ENCODE measurements around the gene CGREF1. TPM values are rescaled to one million over a fixed set of nuclear protein-coding genes. Genes with fewer than 3 reads are reported as not detected.

CGREF1 gene
- total RNA-seq, 1 experiment from 2014 or later, result 4.0 TPM

DNA sequence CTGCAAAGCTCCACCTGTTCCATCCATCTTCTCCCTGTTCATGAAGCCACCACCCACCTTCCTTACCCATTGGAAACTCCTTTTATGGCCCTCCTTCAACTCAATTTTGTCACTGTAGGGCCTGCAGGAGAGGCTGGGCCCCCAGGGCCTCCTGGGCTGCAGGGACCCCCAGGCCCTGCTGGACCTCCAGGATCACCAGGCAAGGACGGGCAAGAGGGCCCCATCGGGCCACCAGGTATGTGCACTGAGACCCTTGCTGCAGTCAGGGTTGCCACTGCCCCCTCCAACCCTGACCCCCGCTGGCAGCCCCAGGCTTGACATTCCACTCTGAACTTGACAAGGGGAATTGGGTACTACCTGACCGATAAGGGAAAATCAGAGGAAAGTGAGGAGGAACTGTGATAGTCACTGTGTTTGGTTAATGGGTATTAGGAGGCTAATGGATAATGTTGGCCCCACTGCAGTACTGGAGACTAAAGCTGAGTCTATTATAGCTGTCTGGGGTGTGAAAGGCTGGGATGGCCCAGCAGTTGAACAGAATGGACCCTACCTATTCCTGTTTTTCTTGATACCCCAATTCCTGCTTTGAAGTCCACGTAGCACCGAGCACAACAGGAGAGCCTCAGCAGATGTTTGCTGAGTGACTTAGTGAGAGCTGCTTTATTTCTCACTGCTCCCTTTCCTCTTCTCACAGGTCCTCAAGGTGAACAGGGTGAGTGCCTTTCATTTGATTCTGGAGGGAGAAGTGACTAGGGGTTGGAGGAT lies 34.4 kb downstream of the CGREF1 start:
- no peaks in the 10 kb centered on the region for H3K9me3 ChIP-seq (ENCODE audit: control insufficient read depth in 1 of 2, insufficient read depth in 1 of 2, low read depth in 1 of 2, low read length in 2 of 2)
- RAD21 ChIA-PET (ENCODE audit: low non-redundant PET in 1 of 2, low total read pairs in 2 of 2, uncharacterized antibody in 2 of 2, unreplicated experiment in 2 of 2), result no interaction called here
- TF ChIP-seq CEBPB (IDR thresholded peaks at IDR 0.05; ENCODE audit: low read depth), result no peak
- TF ChIP-seq SP1 (IDR thresholded peaks at IDR 0.05; ENCODE audit: low read depth), result no peak
- no peak for TF ChIP-seq TCF7L2 (IDR thresholded peaks at IDR 0.05; ENCODE audit: borderline replicate concordance, extremely low read depth, insufficient read depth, insufficient read length)
- no peak for TF ChIP-seq RAD21 (IDR thresholded peaks at IDR 0.05; ENCODE audit: low read depth)
- no peak for TF ChIP-seq SIN3A (IDR thresholded peaks at IDR 0.05; ENCODE audit: low read depth)
- no peak for TF ChIP-seq POLR2AphosphoS5 (IDR thresholded peaks at IDR 0.05; ENCODE audit: low read depth, low read length)
- no peak for TF ChIP-seq CTCF (IDR thresholded peaks at IDR 0.05 in 2 of 3, conservative IDR thresholded peaks at IDR 0.05 in 1 of 3; ENCODE audit: borderline replicate concordance in 1 of 3, insufficient read depth in 1 of 3, low read depth in 2 of 3, low read length in 2 of 3)
- no peak for TF ChIP-seq EZH2phosphoT487 (IDR thresholded peaks at IDR 0.05; ENCODE audit: borderline replicate concordance)
- TF ChIP-seq POLR2A (IDR thresholded peaks at IDR 0.05; ENCODE audit: borderline replicate concordance, extremely low read depth, insufficient read depth, insufficient read length), result no peak
- TF ChIP-seq, protein P1, sequence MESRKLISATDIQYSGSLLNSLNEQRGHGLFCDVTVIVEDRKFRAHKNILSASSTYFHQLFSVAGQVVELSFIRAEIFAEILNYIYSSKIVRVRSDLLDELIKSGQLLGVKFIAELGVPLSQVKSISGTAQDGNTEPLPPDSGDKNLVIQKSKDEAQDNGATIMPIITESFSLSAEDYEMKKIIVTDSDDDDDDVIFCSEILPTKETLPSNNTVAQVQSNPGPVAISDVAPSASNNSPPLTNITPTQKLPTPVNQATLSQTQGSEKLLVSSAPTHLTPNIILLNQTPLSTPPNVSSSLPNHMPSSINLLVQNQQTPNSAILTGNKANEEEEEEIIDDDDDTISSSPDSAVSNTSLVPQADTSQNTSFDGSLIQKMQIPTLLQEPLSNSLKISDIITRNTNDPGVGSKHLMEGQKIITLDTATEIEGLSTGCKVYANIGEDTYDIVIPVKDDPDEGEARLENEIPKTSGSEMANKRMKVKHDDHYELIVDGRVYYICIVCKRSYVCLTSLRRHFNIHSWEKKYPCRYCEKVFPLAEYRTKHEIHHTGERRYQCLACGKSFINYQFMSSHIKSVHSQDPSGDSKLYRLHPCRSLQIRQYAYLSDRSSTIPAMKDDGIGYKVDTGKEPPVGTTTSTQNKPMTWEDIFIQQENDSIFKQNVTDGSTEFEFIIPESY (IDR thresholded peaks at IDR 0.05; ENCODE audit: extremely low read depth, insufficient replicate concordance, low read length), result no peak
- TF ChIP-seq ATF3 (IDR thresholded peaks at IDR 0.05), result no peak
- TF ChIP-seq CBX3 (IDR thresholded peaks at IDR 0.05; ENCODE audit: low read depth), result no peak
- TF ChIP-seq EZH2 (IDR thresholded peaks at IDR 0.05), result no peak
- no peak for TF ChIP-seq FOSL1 (IDR thresholded peaks at IDR 0.05; ENCODE audit: low read depth)
- TF ChIP-seq ZNF274 (IDR thresholded peaks at IDR 0.05; ENCODE audit: low read depth, low read length), result no peak
- TF ChIP-seq ZFX (IDR thresholded peaks at IDR 0.05), result no peak
- no peak for TF ChIP-seq YY1 (IDR thresholded peaks at IDR 0.05; ENCODE audit: extremely low read depth, insufficient replicate concordance, low read depth, low read length)
- no peak for TF ChIP-seq SRF (IDR thresholded peaks at IDR 0.05; ENCODE audit: low read depth)
- no peak for TF ChIP-seq EGR1 (IDR thresholded peaks at IDR 0.05; ENCODE audit: low read depth)
- no peak for TF ChIP-seq ELF1 (IDR thresholded peaks at IDR 0.05; ENCODE audit: borderline replicate concordance, low read depth)
- no peaks in the 10 kb centered on the region for H3K27me3 ChIP-seq (ENCODE audit: insufficient read depth, low read length)
- BruUV-seq (replicated peaks), result no TSS peak
- no peaks in the 10 kb centered on the region for H3K36me3 ChIP-seq (ENCODE audit: control insufficient read depth in 1 of 2, insufficient read depth in 2 of 2, low read length in 2 of 2)
- intact Hi-C loops (cut with micrococcal nuclease), result loop anchor here (1.0 kb wide), 1 partner anchor 123 kb away; no protein-coding TSS in a partner anchor
- POLR2A ChIA-PET, result no interaction called here
- H3K4me2 ChIP-seq (ENCODE audit: low read length), result no peak overlapping the region
- H3K4me1 ChIP-seq (ENCODE audit: control insufficient read depth in 1 of 2, insufficient read depth in 2 of 2, low read length in 2 of 2), result peaks cover 13 to 42% of the 10 kb centered on the region in 2 experiments
- ATAC-seq, result no peak
- no peaks in the 10 kb centered on the region for H3K9me2 ChIP-seq (ENCODE audit: insufficient read depth)
- no peak overlapping the region for H3K9ac ChIP-seq (ENCODE audit: low read length)
- CTCF ChIA-PET, result interaction anchor here (1.3 to 3.1 kb wide), 2 partner anchors 123 to 238 kb away, joined by 5 to 15 read pairs; no protein-coding TSS in a partner anchor
- DNase-seq (ENCODE audit: low read depth, low spot score), result no peak
- no peaks in the 10 kb centered on the region for H4K20me1 ChIP-seq (ENCODE audit: insufficient read depth)
- no peak overlapping the region for H2AFZ ChIP-seq (ENCODE audit: low read depth, low read length, poor library complexity, severe bottlenecking)
- H3K79me2 ChIP-seq (ENCODE audit: insufficient read depth, low read length), result no peaks in the 10 kb centered on the region
- H3K27ac ChIP-seq (ENCODE audit: low read depth, low read length), result no peak overlapping the region
- no peak overlapping the region for H3K4me3 ChIP-seq (replicated peaks in 1 of 2; ENCODE audit: low read depth in 1 of 2, low read length in 2 of 2)

Measured in HCT116 (cell line).